CD1c-positive myeloid dendritic cell (primary cell): Measurements from ENCODE around the gene EBF3.

Experiments used
- DNase-seq: peaks from one replicate; pipeline ENCODE4 v3.0.0-alpha.2; 2016; ENCODE audit errors: extremely low spot score

EBF3 gene

DNA sequence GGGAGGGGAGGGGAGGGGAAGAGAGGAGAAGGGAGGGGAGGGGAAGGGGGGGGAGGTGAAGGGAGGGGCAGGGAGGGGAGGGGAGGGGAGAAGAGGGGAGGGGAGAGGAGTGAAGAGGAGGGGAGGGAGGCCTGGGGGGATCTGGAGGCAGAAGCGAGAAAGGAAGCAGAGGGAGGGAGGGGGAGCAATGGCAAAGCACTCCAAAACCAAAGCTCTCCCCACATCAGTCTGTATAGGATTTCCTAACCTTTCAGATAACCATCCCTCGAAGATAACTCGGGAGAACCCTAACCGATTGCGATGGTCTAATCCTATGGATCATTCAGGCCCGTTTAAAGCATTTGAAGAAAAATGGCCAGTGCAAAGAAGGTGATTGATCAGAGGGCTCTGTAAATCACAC, 19.0 kb downstream of the EBF3 start:
- no peak for DNase-seq

DNA sequence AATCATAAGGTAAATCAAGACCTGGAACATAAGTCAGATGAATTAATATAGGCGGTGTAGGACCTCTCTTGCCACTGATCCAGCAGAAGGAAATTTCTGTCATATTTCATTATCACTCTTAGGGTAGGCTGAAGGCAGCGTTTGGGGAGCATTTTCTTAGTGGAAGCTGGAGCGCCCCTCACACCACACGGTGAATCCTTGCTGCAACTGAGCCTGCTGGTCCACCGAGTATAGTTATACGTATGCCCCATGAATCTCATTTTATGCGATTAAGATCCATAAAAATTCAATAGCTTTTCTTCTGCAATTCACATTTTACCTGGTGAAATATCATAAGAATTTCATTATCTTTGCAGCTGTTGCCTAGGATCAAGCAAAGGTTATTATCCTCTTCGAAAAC, 19.6 kb downstream of the EBF3 start:
- no peak for DNase-seq

DNA sequence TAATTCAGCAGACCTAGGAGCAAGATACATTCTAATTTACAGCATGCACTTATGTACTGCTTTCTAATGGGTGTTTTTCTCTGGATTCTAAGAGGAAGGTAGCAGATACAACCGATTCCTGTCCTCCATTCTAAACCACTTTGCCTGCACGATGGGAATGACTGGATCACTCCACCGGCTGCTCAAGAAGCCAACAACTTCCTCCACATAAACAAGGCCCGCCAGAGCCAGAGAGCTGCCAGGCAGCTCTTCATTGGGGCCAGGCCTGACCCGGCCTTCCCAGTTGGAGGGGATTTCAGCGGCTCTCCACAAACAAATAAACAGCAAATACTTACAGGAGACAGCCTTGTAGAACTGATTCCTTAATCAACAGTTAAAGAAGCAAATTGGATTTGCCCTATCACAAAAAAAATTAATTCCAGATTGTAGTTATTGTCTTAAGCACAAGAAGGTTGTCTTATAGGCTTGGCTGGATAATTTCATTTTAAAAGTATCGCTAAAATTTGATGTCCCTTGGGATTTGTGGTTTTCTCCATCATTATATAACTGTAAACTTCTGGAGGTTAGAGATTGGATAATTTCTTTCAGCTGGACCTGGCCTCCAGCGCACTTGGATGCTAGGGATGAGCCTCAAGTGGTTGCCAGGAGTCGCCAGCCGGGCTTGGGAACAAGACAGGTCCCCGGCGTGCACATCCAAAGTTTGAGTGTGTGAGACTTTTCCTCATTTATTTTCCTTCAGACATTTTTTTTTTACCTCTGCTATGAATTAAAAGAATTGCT, 20.9 kb downstream of the EBF3 start:
- DNase-seq: no peak

DNA sequence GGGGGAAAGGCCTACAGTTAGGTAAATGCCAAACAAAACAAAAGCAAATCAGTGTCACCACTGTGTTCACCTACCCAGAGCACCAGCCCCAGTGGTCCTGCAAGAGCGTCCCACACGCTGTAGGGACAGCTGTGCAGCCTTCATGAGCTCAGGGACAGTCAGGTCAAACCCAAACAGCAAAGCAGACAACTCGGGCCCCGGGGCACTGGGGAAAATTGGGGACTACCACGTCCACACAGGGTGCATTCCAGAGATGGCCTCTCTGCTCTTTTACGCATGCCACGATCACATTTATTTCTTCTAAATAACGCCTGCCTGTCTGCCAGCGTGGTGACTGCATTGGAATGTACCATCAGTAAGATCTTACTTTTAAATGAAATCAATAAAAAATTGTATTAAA, 21.7 kb downstream of the EBF3 start:
- no peak for DNase-seq

DNA sequence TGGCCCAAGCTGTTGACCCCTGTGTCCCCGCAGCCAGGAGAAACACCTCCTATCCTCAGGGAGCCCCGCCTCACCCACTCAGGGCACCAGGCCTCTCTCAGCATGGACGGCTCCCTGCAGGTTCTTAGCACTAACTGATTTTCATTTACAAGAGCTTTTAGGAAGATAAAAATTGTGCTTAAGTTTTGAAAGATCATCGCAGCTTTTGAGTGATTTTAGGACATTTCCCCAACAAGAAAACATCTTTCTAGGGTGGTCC, 22.1 kb downstream of the EBF3 start:
- no peak for DNase-seq

DNA sequence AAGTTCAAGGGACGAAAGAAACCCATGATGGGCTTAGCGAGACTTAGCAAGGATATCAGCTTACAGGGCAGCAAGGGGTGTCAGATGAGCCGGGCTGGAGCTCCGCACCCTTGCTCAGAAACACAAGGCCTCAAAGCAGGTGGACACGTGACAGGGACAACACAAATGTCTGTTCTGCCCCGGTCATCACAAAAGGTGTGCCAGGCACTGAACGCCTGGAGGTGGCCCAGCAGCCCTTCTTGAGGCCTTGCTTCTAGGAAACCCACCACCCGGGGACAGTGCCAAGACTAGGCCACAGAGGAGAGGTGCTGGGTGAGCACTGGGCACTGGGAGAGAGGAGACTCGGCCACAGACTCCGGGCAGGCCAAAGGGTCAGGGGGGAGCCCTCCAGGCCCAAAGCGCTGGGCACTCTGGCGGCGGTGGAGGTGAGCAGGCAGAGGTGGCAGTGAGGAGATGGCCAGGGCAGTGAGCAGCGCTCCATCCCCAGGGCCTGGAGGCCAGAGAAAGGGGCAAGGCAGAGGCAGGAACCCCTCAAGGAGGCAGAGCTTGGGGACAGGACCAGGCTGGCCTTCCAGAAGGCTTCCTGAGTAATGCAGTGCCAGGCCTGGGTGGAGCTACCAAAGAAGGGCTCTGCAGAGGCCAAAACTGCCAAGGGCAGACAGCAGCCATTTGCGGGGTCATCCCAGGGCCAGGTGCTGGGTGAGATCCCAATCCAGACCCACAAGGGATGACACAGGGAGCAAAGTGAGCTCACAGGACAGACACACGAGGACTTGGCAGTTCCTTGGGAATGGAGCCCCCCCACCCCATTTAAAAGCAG, 22.7 kb downstream of the EBF3 start:
- DNase-seq: no peak

DNA sequence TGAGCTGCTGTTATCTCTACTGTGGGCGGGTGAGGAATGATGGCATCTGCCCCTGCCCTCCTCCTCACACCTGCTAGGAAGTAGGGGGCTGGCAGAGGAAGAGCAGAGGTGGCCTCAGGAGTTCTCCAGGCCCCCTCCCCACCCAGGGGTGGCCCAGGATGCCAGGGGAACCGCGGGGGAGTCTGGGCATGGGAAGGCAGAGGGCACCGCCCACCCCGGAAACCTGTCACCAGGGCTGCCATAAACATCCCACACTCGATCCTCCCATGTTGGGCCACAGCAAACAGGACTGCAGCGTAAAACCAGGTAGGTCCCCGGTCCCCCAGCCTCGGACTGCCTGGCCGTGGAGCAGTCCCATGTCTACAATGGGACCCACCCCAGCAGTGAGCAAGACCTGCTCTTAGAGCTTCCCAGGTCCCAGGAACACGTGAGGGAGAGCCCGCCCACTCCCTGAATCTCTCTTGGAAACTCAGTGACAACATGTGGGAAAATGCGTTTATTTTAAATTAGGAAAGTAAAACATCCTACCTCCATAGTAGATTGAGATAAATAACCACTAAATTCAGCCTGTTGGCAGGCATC, 23.4 kb downstream of the EBF3 start:
- DNase-seq: no peak

DNA sequence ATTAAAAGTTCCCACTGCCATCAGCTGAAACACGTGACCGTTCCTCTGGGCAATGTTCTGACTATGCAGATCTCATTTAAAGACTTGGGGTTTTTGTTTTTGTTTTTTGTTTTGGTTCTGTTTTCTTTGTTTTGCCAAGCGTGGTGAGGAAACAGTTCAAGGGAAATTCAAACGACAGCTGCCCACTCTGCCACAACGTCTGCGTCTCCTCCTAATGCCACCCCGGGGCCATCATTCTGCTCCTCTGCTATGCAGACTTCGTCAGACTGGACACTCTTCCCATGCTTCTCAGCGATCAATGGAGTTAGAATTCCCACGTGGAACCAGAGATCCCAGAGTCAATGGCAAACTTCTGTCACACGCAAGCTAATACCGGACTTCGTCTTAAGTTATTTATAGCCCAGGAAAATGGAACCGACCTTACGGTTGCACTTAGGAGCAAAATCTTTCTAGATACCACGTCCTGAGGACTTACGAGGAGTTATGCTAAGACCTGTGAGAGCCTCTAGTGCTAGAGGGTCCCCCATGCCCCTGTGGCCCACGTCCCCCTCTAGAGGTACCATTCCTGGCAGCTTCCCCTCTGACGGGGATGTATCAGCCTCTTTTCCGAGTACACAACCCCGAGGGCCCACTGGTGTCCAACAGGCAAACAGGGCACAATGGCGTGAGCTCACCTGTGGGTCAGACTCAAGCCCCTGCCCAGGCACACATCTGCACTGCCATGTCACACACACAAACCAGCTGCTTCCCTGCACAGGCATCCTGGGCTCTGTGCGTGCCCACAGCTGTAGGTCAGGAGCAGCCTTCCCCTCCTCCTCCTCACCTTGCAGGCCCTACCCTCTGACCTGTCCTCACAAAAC, 24.4 kb downstream of the EBF3 start:
- no peak for DNase-seq

DNA sequence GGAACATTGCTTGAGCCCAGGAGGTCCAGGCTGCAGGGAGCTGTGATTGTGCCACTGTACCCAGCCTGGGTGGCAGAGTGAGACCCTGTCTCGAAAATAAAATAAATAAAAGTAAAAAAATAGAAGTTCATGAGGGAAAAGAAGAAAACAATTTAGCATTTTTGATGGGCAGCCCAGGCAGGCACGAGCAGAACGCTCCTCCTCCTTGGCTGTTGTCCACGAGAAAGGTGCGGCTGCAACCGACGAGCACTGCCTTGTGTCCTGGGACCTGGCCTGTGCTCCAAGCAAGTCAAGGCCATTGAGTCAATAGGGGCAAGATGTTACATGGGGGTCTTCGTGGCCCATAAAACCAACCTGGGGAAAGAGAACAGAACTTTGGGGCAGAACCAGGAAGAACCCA, 25.6 kb downstream of the EBF3 start:
- DNase-seq: no peak

DNA sequence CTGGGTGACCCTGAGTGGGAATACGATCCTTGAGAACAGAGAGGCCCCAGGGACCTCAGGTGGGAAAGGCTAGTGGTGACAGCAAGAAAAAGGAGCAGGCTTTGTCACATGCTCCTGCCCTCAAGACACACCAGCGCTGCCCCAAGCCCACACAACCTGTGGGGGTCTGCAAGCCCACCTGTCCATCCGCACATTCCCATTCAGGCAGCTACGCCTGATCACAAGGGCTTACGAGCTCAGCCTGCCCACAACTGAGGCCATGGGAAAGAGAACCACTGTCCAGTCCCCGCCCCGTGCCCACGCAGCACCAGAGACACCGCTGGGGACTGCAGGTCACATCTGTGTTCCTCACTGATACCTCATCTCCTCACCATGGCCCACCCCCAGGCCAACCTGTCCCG, 26.7 kb downstream of the EBF3 start:
- DNase-seq: no peak

DNA sequence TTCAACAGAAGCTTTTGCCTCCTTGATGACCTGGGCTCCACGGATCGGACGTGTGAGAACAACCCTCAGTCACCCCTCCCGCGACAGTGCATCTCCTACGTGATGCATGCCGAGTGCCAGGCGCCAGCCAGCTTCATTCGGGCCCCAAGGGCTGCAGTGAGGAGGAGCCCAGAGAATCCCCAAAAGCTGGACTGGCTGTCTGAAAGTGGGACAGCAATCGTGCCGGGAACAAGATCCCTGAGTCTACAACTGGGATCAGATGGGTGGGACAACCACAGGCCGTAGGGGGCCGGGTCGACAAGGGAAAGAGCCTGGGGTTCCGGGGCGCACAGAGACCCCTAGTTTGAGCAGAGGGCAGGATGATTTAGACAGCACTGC, 27.2 kb downstream of the EBF3 start:
- no peak for DNase-seq

DNA sequence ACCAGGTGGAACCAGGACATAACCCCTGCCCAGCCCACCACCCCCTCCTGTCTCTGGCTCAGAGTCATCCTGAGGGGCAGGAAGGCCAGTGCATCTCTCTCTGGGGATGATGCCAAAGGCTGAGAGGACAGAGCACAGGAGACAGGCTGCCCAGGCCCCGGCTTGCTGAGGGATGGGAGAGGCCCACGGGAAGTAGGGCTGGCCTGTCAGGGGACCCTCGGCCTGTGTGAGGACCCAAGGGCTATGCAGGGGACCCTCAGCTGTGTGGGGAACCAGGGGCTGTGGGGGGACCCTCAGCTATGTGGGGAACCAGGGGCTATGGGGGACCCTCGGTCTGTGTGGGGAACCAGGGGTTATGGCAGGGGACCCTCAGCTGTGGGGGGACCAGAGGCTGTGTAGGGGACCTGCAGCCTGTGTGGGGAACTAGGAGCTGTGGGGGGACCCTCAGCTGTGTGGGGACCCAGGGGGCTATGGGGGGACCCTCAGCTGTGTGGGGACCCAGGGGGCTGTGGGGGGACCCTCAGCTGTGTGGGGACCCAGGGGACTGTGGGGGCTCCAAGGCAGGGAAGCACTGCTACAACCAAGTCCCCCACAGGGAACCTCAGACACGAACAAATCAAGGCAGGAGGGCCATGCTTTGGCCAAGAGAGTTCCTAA, 27.7 kb downstream of the EBF3 start:
- DNase-seq: no peak

DNA sequence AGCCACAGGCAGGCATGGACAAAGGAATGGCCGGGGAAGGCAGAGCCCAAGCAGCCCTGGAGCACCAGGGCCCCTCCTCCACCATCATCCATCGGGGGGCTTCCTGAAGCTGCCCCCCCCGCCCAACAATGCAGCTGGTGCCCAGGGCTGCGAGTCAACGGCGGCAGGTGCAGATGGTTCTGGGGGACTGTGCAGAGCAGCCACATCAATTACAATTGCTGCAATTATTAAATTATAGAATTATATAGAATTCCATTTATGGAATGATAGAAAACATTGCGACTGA, 28.3 kb downstream of the EBF3 start:
- DNase-seq: no peak

DNA sequence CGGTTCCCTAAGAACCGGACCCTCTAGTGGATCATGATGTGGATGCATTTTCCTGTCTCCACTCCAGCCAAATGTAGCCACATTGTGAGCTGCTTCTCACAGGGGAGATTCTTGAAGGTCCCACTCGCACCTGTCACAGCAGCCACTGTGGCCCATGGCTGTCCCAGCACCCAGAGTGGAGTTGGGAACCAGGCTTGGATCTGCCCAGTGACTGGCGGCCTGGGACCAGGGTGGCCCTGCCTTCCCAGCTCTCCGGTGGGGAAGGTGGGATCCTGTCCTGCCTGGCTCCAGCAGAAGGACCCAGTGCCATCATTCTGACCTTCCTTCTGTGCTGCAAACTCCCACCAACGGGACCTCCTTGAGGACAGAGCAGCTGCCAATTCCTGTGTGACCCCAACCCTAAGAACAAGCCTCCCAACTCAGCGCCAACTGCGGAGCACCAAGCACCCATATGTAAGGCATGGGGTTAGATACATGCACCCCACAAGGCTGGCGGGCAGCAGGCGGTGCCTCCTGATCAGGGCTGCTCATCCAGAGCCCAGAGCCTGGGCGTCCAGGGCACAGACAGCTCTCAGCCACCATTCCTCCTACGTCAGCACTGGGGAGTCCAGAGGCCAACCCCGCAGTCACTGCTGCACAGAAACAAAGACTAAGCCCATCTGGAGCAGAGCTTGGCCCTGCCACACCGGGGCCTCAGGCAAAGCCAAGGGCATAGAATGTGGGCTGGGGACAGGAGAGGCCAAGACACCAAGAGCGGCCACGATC, 28.8 kb downstream of the EBF3 start:
- no peak for DNase-seq

DNA sequence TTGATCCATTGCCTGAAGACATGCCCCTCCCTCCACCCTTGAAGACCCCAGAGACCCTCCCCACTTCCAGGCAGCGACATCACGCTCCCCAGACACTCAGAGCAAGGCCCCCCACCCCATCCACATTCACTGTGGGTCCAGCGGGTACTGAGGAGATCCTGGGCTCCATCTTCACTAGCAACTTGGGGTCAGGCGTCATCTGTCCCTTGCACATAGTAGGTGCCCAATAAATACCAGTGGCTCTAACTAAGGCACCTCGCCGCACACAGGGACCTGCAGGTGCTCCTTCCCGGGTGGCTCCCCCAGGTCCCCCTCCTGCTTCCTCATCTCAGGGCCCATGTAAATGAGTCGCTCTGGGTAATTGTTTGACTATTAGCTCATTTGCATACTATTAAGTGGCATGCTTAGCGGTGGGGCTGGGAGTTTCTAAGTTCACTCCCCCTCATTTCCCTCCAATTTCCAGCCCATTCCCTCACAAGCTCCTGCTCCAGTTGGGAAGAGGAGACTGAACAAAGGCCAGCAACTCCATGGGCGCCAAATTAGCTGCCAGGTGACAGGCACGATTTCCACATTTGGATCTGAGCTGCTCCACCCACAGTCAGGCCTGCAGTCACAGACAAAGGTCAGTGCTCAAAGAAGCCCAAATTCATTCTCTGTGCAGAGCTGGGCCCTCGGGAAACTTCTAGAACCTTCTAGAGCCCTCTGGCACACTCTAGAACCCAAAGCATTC, 29.7 kb downstream of the EBF3 start:
- no peak for DNase-seq

DNA sequence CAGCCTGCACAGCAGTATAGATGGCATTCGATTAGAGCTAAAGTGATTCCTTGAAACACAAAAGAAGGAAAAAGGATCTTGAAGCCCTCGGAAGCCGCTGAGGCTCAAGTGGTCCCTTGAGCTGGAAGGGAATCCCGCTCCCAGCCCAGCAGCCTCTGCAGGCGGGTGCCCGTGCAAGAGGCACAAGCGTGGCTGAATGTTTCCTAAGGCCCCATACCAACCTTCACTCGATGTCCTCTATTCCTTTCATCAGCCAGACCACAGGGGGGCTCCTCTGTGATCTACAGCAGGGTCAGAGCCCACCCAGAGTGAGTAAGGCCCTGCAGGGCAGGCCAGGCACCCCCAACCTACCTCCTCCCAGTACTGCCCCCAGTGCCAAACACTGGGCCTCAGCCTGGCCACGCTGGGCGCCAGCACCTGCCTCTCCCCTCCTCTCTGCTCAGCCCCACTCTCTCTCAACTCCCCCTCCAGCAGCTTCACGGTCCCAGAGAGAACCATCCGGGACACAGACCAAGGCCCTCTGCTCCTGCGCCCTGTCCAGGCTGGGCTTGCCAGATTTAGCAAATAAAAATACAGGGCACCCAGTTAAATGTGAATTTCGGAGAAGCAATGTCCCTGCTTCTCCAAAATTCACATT, 30.5 kb downstream of the EBF3 start:
- DNase-seq: no peak

DNA sequence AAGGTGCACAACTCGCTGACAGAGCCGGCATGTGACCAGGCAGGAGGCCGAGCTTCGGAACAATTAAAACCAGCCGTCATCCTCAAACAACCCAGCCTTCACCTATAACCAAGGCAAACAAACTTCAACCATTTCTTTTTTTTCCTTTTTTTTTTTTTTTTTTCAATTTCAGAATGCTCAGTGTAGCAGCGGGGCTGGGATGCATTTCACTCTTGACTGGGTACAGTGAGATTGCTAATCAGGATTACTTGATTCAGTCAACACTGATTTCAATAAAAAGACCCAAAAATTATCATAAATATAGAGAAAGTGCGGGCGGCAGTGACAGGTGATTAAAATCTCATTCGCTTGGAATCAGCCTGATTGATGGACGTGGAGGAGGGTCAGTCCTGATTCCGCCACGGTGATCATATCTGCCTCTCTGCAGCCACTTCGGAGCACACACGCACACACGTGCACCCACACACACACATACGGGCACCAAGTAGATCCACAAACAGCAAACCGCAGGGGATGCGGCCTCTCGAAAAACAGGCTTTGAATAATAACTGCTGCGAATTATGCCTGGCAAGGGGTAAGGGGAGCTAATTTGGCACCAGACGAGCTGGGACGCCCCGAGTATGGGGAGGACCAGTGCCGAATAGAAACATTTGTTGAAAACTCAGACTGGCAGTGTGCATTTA, 31.2 kb downstream of the EBF3 start:
- no peak for DNase-seq

DNA sequence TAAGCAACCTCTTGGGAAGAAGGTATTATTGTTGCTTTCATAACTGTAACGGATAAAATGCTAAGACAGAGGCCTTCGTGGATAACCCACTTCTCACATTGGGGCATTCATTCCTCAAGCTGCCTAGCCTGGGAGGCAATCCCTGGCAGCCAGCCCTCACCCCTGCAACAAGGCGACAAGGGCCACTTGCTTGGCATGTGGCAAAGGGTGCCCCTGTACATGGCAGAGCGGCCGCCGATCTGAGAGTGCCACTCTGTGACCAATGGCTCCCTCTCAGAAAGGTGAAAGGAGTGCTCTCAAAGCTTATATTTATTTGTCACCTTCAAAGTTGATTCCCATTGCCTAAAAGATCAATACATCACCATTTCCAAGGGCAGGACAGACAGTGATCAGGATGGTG, 31.9 kb downstream of the EBF3 start:
- no peak for DNase-seq
